NCI-H2196 (cell line): ENCODE results near the gene RNF39.
A peak's percentile ranks its signal among the peaks of the same experiment; 100 is the strongest.
"Not testable (repeated sequence)": the region's sequence is repeated elsewhere in the genome, so short reads cannot be mapped to it uniquely, and the experiment has no call there.

Source experiments
- DNase-seq: peaks from one replicate; lab custom pipeline; 2025; ENCODE audit not compliant: unreplicated experiment; lab: John Stamatoyannopoulos, UW

The RNF39 gene

GRCh38 chr6:30062471-30063178, 12.9 kb downstream of the RNF39 start:
- DNase-seq: no peak

- DNase-seq: no peak
These were observed 13.6 kb downstream of the RNF39 start for GRCh38 chr6:30061858-30062458.

GRCh38 chr6:30061092-30061857, 14.3 kb downstream of the RNF39 start, which contains the start of gene POLR1H:
Gene POLR1H (plus strand): TSS chr6:30061265. CDS start chr6:30061525, 260 bp downstream.
- DNase-seq: peak; percentile 98

- no peak for DNase-seq
These were observed 14.9 kb downstream of the RNF39 start for GRCh38 chr6:30060606-30061091.

- DNase-seq: no peak
These were observed 20.1 kb downstream of the RNF39 start for GRCh38 chr6:30055513-30055912.

GRCh38 chr6:30053682-30054081, 21.9 kb downstream of the RNF39 start:
- no peak for DNase-seq

- DNase-seq: no peak
These were observed 28.3 kb downstream of the RNF39 start for GRCh38 chr6:30047220-30047619.

- no peak for DNase-seq
These were observed 30.9 kb downstream of the RNF39 start for GRCh38 chr6:30044630-30045029.

- no peak for DNase-seq
These were observed 31.8 kb downstream of the RNF39 start for GRCh38 chr6:30043744-30044143.

- DNase-seq: no peak
These were observed 32.7 kb downstream of the RNF39 start for GRCh38 chr6:30042914-30043313.

GRCh38 chr6:30042476-30042875, 33.1 kb downstream of the RNF39 start:
- no peak for DNase-seq

- DNase-seq: no peak
These were observed 33.7 kb downstream of the RNF39 start for GRCh38 chr6:30041821-30042220.

- no peak for DNase-seq
These were observed 34.3 kb downstream of the RNF39 start for GRCh38 chr6:30041221-30041620.

GRCh38 chr6:30037182-30037788, 38.3 kb downstream of the RNF39 start:
- DNase-seq: no peak

- DNase-seq: no peak
These were observed 39.8 kb downstream of the RNF39 start for GRCh38 chr6:30035784-30036183.

- DNase-seq: not testable (repeated sequence)
These were observed 42.1 kb downstream of the RNF39 start for GRCh38 chr6:30033440-30033839.

- DNase-seq: no peak
These were observed 44.2 kb downstream of the RNF39 start for GRCh38 chr6:30031381-30031780.

- no peak for DNase-seq
These were observed 46.0 kb downstream of the RNF39 start for GRCh38 chr6:30029588-30029987.

GRCh38 chr6:30025186-30025585, 50.4 kb downstream of the RNF39 start:
- DNase-seq: no peak

GRCh38 chr6:30022712-30023111, 52.9 kb downstream of the RNF39 start:
- DNase-seq: not testable (repeated sequence)

- DNase-seq: no peak
These were observed 53.4 kb downstream of the RNF39 start for GRCh38 chr6:30022189-30022588.
